Vagina (tissue), 2 donors: Measurements from ENCODE around the gene BAZ2B.

Source experiments
- POLR2AphosphoS5 ChIP-seq, 2 donors: sonication (generic); formaldehyde crosslinking; IDR thresholded peaks; one replicate each; pipeline ENCODE4 v1.9.0; 2017; ENCODE audit warnings: antibody characterized with exemption in 2 of 2, mild to moderate bottlenecking in 2 of 2, low read depth in 1 of 2; ENCODE audit not compliant: insufficient read depth in 1 of 2
- TF ChIP-seq, protein P1 (sequence below), 3 experiments: fragments of 450-650 bp in 2 of 3; fragments of 200-600 bp in 1 of 3; sonication (generic) in 1 of 3; IDR thresholded peaks; one replicate each; pipeline ENCODE4 v1.5.1; 2017 to 2019; ENCODE audit warnings: antibody characterized with exemption in 3 of 3, mild to moderate bottlenecking in 2 of 3, moderate library complexity in 2 of 3

DNA sequence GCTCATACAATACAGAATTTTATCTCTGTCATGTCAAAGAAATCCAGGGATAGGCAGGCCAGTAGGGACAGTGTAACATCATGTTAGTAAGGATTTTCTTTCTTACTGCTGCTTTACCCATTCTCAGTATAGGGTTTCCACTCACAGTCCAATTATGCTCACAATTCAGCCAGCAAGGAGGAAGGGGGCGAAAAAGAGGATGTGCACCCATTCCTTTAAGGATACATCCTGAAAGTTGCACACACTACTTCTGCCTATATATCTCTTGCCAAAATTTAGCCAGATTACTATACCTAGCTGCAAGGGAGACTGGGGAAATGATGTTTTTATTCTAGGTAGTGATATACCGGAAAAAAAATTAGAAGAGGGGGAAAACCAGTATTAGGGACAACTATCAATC, 66.1 kb downstream of the BAZ2B start:
- TF ChIP-seq, protein P1, sequence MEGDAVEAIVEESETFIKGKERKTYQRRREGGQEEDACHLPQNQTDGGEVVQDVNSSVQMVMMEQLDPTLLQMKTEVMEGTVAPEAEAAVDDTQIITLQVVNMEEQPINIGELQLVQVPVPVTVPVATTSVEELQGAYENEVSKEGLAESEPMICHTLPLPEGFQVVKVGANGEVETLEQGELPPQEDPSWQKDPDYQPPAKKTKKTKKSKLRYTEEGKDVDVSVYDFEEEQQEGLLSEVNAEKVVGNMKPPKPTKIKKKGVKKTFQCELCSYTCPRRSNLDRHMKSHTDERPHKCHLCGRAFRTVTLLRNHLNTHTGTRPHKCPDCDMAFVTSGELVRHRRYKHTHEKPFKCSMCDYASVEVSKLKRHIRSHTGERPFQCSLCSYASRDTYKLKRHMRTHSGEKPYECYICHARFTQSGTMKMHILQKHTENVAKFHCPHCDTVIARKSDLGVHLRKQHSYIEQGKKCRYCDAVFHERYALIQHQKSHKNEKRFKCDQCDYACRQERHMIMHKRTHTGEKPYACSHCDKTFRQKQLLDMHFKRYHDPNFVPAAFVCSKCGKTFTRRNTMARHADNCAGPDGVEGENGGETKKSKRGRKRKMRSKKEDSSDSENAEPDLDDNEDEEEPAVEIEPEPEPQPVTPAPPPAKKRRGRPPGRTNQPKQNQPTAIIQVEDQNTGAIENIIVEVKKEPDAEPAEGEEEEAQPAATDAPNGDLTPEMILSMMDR (IDR thresholded peaks at IDR 0.05) = no peak
- TF ChIP-seq POLR2AphosphoS5 (IDR thresholded peaks at IDR 0.05; ENCODE audit: insufficient read depth in 1 of 2, low read depth in 1 of 2) = no peak
